Hepatocyte (in vitro differentiated cells): ENCODE data around the gene CHCHD10. TPM values are rescaled to one million over a fixed set of nuclear protein-coding genes. Genes with fewer than 3 reads are reported as not detected.

Source experiments
- DNase-seq: peaks from one replicate; pipeline ENCODE4 v3.0.0-alpha.2; 2016; ENCODE audit warnings: low spot score
- H2AFZ ChIP-seq: fragments of 200-600 bp; sonication (generic); 2 replicates; pipeline ENCODE4 v1.6.0; 2016; ENCODE audit warnings: antibody characterized with exemption, mild to moderate bottlenecking
- H3K27ac ChIP-seq: fragments of 200-600 bp; sonication (generic); 2 replicates; pipeline ENCODE4 v1.5.1; 2016; ENCODE audit warnings: mild to moderate bottlenecking
- H3K27me3 ChIP-seq: fragments of 200-600 bp; sonication (generic); 2 replicates; pipeline ENCODE4 v1.6.1; 2016
- H3K36me3 ChIP-seq: fragments of 200-600 bp; sonication (generic); replicated peaks from 2 replicates; pipeline ENCODE4 v1.5.1; 2016; ENCODE audit warnings: low read depth; ENCODE audit not compliant: insufficient read depth
- H3K4me1 ChIP-seq: fragments of 200-600 bp; sonication (generic); 2 replicates; pipeline ENCODE4 v1.5.1; 2016; ENCODE audit warnings: mild to moderate bottlenecking, moderate library complexity; ENCODE audit not compliant: insufficient read depth
- H3K4me2 ChIP-seq: fragments of 200-600 bp; sonication (generic); 2 replicates; pipeline ENCODE4 v1.6.0; 2016
- H3K4me3 ChIP-seq: fragments of 200-600 bp; sonication (generic); 2 replicates; pipeline ENCODE4 v1.5.1; 2016; ENCODE audit warnings: mild to moderate bottlenecking
- H3K79me2 ChIP-seq: fragments of 200-600 bp; sonication (generic); 2 replicates; pipeline ENCODE4 v1.6.0; 2017; ENCODE audit warnings: mild to moderate bottlenecking
- H3K9me2 ChIP-seq: fragments of 200-600 bp; sonication (generic); replicated peaks from 2 replicates; pipeline ENCODE4 v1.6.0; 2017; ENCODE audit warnings: mild to moderate bottlenecking; ENCODE audit not compliant: insufficient read depth
- H3K9me3 ChIP-seq: fragments of 200-600 bp; sonication (generic); 2 replicates; pipeline ENCODE4 v1.5.1; 2016; ENCODE audit warnings: low read depth, mild to moderate bottlenecking
- H4K20me1 ChIP-seq: fragments of 200-600 bp; sonication (generic); 2 replicates; pipeline ENCODE4 v1.6.0; 2016; ENCODE audit warnings: mild to moderate bottlenecking; ENCODE audit not compliant: insufficient read depth, poor library complexity, severe bottlenecking
- CTCF ChIP-seq: fragments of 200-600 bp; sonication (generic); IDR thresholded peaks from 2 replicates; pipeline ENCODE4 v1.5.1; 2016; ENCODE audit warnings: antibody characterized with exemption, mild to moderate bottlenecking; ENCODE audit not compliant: poor library complexity
- EZH2 ChIP-seq: fragments of 200-600 bp; sonication (generic); IDR thresholded peaks from 2 replicates; pipeline ENCODE4 v1.6.1; 2016; ENCODE audit warnings: antibody characterized with exemption, mild to moderate bottlenecking, borderline replicate concordance
- EZH2phosphoT487 ChIP-seq: fragments of 200-600 bp; sonication (generic); IDR thresholded peaks from one replicate; pipeline ENCODE4 v1.6.1; 2018; ENCODE audit warnings: antibody characterized with exemption, mild to moderate bottlenecking, low read depth, moderate library complexity; ENCODE audit not compliant: unreplicated experiment, severe bottlenecking
- WGBS: methylation state at CpG from one replicate; pipeline ENCODE4 v1.1.6; 2016; ENCODE audit warnings: low lambda C conversion rate; ENCODE audit errors: missing lambda C conversion rate; 5-methylcytosine and 5-hydroxymethylcytosine counted together
- polyA plus RNA-seq: library from polyadenylated mRNA; unstranded; fragments of >200 nt; fragmentation: Nextera tagmentation; extraction: Ambion mirVana; gene quantifications from 2 replicates; pipeline ENCODE4 v1.2.1, GENCODE V29; 2016
- total RNA-seq: library from RNA; depleted of rRNA; stranded (reverse); fragments of >200 nt; gene quantifications from 2 replicates; pipeline ENCODE4 v1.2.3, GENCODE V29; 2014

The CHCHD10 gene
- total and polyA plus RNA-seq, 2 experiments from 2014 or later, result 36.5 to 68.1 TPM

- 68% methylated on average over 6 of the region's 6 CpGs for WGBS
- Histone ChIP-seq H3K4me2 (no peak overlapping the region), H3K9me2 (no peaks in the 10 kb centered on the region), H3K4me3 (no peak overlapping the region), H3K9me3 (no peaks in the 10 kb centered on the region), H3K4me1 (peaks cover 6% of the 10 kb centered on the region), H3K27ac (no peak overlapping the region), H3K36me3 (no peaks in the 10 kb centered on the region), H3K79me2 (peaks cover 12% of the 10 kb centered on the region), H2AFZ (no peak overlapping the region), H3K27me3 (no peaks in the 10 kb centered on the region), H4K20me1 (no peaks in the 10 kb centered on the region)
- TF ChIP-seq CTCF, result no peak
- no peak for TF ChIP-seq EZH2phosphoT487
- TF ChIP-seq EZH2, result no peak
- no peak for DNase-seq
These were observed 46.9 kb downstream of the CHCHD10 start for GRCh38 chr22:23720855-23721254.

- no peaks in the 10 kb centered on the region for H3K9me3 ChIP-seq
- H3K4me3 ChIP-seq, result no peak overlapping the region
- 92% methylated on average over 17 of the region's 17 CpGs for WGBS
- peaks cover 7% of the 10 kb centered on the region for H3K4me1 ChIP-seq
- peaks cover 15% of the 10 kb centered on the region for H3K79me2 ChIP-seq
- H3K9me2 ChIP-seq, result no peaks in the 10 kb centered on the region
- no peaks in the 10 kb centered on the region for H4K20me1 ChIP-seq
- H3K27me3 ChIP-seq, result no peaks in the 10 kb centered on the region
- H3K4me2 ChIP-seq, result no peak overlapping the region
- H3K36me3 ChIP-seq, result no peaks in the 10 kb centered on the region
- no peak overlapping the region for H2AFZ ChIP-seq
- DNase-seq, result no peak
- TF ChIP-seq EZH2 (no peak), EZH2phosphoT487 (no peak), CTCF (no peak)
- H3K27ac ChIP-seq, result no peak overlapping the region
These were observed 49.2 kb downstream of the CHCHD10 start for GRCh38 chr22:23718371-23719165.

GRCh38 chr22:23716811-23717801, 50.7 kb downstream of the CHCHD10 start:
- 9% methylated on average over 64 of the region's 84 CpGs for WGBS
- Histone ChIP-seq H3K27ac (peak overlapping the region; percentile 75), H3K36me3 (no peaks in the 10 kb centered on the region), H3K4me3 (peak overlapping the region; percentile 54), H3K4me2 (peak overlapping the region; percentile 91), H3K4me1 (peaks cover 7% of the 10 kb centered on the region), H2AFZ (peak overlapping the region; percentile 96), H3K9me3 (no peaks in the 10 kb centered on the region), H3K27me3 (no peaks in the 10 kb centered on the region), H3K9me2 (no peaks in the 10 kb centered on the region), H4K20me1 (no peaks in the 10 kb centered on the region), H3K79me2 (peaks cover 15% of the 10 kb centered on the region)
- DNase-seq, result peak; percentile 94
- TF ChIP-seq EZH2phosphoT487, result no peak
- no peak for TF ChIP-seq EZH2
- no peak for TF ChIP-seq CTCF

Other genes starting within 250 kb of the CHCHD10 start
- gene IGLL1, start 187.7 kb downstream of the CHCHD10 start, total RNA-seq, result not detected in 2 replicates
- gene IGLL1, start 187.7 kb downstream of the CHCHD10 start, polyA plus RNA-seq, result not detected in 2 replicates
- gene DRICH1, start 135.7 kb downstream of the CHCHD10 start, total RNA-seq, result 0.48 TPM in 1 of 2 replicates, not detected in the other
- gene DRICH1, start 135.7 kb downstream of the CHCHD10 start, polyA plus RNA-seq, result 0.43 TPM in 1 of 2 replicates, not detected in the other
- gene RGL4, start 77.0 kb downstream of the CHCHD10 start, total RNA-seq, result not detected in 2 replicates
- 0.61 and 0.68 TPM in 2 replicates for gene RGL4, start 77.0 kb downstream of the CHCHD10 start, polyA plus RNA-seq
- gene ZNF70, start 16.9 kb downstream of the CHCHD10 start, total RNA-seq, result 4.6 and 5.2 TPM in 2 replicates
- gene ZNF70, start 16.9 kb downstream of the CHCHD10 start, polyA plus RNA-seq, result 1.3 and 2.3 TPM in 2 replicates
- not detected in 2 replicates for gene VPREB3, start 13.5 kb downstream of the CHCHD10 start, total RNA-seq
- not detected in 2 replicates for gene VPREB3, start 13.5 kb downstream of the CHCHD10 start, polyA plus RNA-seq
- gene C22orf15, start 5.0 kb downstream of the CHCHD10 start, total RNA-seq, result not detected in 2 replicates
- 0.35 and 0.37 TPM in 2 replicates for gene C22orf15, start 5.0 kb downstream of the CHCHD10 start, polyA plus RNA-seq
- gene MMP11, start 4.9 kb upstream of the CHCHD10 start, total RNA-seq, result 27.9 and 36.2 TPM in 2 replicates
- gene MMP11, start 4.9 kb upstream of the CHCHD10 start, polyA plus RNA-seq, result 22.8 and 25.2 TPM in 2 replicates
- 84.3 and 88.2 TPM in 2 replicates for gene SMARCB1, start 19.0 kb upstream of the CHCHD10 start, total RNA-seq
- gene SMARCB1, start 19.0 kb upstream of the CHCHD10 start, polyA plus RNA-seq, result 103 and 120 TPM in 2 replicates
- gene DERL3, start 71.0 kb upstream of the CHCHD10 start, total RNA-seq, result 1.6 and 1.8 TPM in 2 replicates
- 5.1 and 6.1 TPM in 2 replicates for gene DERL3, start 71.0 kb upstream of the CHCHD10 start, polyA plus RNA-seq
- 11.6 and 15.0 TPM in 2 replicates for gene SLC2A11, start 89.9 kb upstream of the CHCHD10 start, total RNA-seq
- 15.0 and 20.9 TPM in 2 replicates for gene SLC2A11, start 89.9 kb upstream of the CHCHD10 start, polyA plus RNA-seq
- 240 and 306 TPM in 2 replicates for gene MIF, start 126.4 kb upstream of the CHCHD10 start, total RNA-seq
- gene MIF, start 126.4 kb upstream of the CHCHD10 start, polyA plus RNA-seq, result 2,070 and 2,177 TPM in 2 replicates
- gene GSTT2B, start 193.2 kb upstream of the CHCHD10 start, total RNA-seq, result 0.24 and 1.3 TPM in 2 replicates
- gene GSTT2B, start 193.2 kb upstream of the CHCHD10 start, polyA plus RNA-seq, result 3.0 and 5.6 TPM in 2 replicates
- not detected in 2 replicates for gene DDTL, start 198.9 kb upstream of the CHCHD10 start, total RNA-seq
- 4.7 and 7.2 TPM in 2 replicates for gene DDTL, start 198.9 kb upstream of the CHCHD10 start, polyA plus RNA-seq
- gene DDT, start 206.5 kb upstream of the CHCHD10 start, total RNA-seq, result 136 and 143 TPM in 2 replicates
- gene DDT, start 206.5 kb upstream of the CHCHD10 start, polyA plus RNA-seq, result 213 and 223 TPM in 2 replicates
- not detected in 2 replicates for gene GSTT2, start 212.2 kb upstream of the CHCHD10 start, total RNA-seq
- gene GSTT2, start 212.2 kb upstream of the CHCHD10 start, polyA plus RNA-seq, result 0.15 TPM in 1 of 2 replicates, not detected in the other
- not detected in 2 replicates for gene GSTT4, start 237.5 kb upstream of the CHCHD10 start, total RNA-seq
- not detected in 2 replicates for gene GSTT4, start 237.5 kb upstream of the CHCHD10 start, polyA plus RNA-seq
- gene CABIN1, start 243.3 kb upstream of the CHCHD10 start, total RNA-seq, result 24.7 and 34.5 TPM in 2 replicates
- 20.9 and 21.7 TPM in 2 replicates for gene CABIN1, start 243.3 kb upstream of the CHCHD10 start, polyA plus RNA-seq